GM19455 (cell line): ENCODE results near the gene HOXC9.

Source experiments
- ATAC-seq: cut with Tn5 transposase; IDR thresholded peaks from one replicate; pipeline ENCODE4 v1.9.1; 2021; ENCODE audit not compliant: unreplicated experiment

The HOXC9 gene

DNA sequence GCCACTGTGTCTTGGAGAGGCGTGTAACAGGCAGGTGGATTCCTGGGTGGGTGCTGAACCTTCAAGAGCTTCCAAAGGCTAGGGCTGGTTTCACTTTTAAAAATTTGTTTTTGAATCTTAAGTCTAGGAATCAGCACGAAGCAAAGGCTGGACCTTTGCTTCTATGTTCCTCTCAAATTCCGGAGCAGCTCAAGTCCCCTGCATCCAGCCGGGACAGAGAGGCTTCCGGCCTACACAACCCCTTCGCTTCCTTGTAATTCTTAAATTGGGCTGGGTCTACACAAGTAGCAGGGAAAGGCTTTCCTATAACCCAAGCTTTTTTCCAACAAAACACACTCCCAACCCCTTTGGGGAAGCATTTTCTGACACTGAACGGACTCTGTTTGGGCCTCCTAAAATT lies 37.0 kb upstream of the HOXC9 start:
- ATAC-seq, result no peak

DNA sequence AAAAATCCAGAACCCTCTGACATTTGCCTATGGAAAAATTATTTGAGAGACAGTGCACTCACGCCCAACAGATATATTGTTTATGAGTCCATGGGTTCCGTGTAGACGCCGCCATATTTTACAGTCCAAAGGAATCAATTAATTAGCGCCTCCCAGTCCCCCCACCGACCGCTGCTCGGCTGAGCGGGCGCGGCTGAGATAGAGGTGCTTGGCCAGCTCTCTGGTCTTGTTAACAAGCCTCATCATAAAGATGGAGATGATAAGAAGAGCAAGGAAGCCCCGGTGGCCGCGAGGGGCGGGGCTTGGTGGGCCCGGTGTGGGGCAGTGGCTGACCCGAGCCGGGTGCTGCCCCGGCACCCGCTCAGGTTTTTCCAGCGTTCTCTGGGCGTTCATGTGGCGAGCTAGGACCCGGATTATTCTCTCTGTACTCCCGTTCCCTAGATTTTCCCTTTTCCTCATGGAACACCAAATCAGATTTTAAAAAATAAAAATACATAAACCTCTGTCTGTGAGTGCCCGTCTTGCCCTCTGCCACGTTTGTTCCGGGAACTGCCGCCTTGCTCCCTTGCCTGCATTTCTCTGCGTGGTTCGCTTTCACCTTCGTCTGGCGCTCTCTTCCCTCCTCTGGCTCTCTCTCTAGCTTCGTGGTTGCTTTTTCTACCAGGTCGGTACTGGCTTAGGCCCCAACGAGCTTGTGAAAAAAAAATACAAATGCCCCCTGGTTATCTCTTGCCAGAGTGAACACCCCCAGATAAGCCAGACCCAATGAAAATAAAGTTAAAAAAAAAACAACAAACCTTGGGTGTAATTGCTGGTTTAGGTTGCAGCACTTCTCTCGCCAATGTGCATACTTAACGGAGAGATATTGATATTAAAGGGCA lies 36.3 kb upstream of the HOXC9 start:
- no peak for ATAC-seq

DNA sequence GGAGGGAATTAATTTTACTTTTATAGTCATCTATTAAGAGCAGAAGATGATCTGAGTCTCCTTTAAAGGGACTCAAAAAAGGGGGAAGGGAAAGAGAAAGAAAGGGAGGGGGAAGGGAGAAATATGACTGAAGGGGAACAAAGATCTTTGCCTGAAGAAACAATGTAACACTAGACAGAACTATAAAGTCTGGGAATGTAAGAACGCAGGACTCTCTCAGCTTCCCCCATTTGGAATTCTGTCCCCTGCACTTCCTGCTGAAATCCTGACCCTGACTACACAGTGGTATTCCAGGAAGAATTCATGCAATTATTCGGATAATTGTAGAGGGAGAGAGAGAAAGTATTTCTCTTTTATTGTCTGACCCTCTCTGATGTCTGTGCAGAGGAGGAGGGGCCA lies 35.6 kb upstream of the HOXC9 start:
- no peak for ATAC-seq

DNA sequence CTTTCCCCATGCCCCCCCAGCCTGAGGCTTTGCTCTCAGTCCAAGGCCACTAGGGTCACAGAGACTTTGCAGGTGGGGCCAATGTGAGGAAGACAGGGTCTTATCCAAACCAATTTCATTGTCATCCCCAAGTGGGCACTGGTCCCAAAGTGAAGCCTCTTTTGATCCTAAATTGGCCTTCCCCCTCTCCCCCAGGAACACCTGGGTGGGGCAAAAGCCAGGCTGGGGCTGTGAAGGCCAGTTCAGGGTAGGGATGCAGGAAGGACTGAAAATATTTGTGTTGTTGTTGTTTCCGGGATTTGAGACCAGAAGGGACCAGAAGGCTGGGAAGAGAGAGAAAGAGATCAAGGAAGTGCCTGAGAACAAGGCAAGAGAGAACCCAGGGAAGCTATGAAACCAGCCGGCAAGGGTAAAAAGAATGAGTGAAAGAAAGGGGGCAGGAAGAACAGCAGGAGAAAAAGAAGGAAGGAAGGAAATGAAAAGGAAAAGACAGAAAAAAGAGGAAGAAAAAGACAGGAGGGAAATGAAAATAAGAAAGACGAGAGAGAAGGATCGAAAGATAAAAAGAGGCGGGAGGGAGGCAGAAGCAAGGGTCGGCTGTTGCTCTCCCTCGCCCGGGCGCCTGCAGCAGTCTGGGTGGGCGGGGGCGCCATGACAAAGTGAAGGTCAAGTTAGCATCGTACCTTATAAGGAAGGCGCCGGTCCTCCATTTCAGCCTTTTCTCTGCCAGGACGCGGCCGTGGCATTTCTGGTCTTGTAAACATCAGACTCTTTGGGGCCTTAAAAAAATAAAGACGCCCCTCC lies 34.5 kb upstream of the HOXC9 start:
- no peak for ATAC-seq

DNA sequence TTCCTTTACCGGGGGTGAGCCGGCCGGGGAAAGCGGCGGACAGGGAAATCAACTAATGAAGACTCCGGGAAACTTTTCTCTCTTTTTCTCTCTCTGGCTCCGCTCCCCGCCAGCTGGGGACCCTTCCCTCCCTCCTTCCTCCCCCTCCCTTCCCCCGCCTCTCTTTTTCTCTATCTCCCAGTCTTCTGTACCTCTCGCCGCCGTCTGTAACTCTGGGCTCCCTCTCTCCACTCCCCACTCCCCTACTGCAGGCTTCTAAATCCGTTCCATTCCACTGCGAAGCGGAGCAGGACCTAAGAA lies 33.9 kb upstream of the HOXC9 start:
- no peak for ATAC-seq

DNA sequence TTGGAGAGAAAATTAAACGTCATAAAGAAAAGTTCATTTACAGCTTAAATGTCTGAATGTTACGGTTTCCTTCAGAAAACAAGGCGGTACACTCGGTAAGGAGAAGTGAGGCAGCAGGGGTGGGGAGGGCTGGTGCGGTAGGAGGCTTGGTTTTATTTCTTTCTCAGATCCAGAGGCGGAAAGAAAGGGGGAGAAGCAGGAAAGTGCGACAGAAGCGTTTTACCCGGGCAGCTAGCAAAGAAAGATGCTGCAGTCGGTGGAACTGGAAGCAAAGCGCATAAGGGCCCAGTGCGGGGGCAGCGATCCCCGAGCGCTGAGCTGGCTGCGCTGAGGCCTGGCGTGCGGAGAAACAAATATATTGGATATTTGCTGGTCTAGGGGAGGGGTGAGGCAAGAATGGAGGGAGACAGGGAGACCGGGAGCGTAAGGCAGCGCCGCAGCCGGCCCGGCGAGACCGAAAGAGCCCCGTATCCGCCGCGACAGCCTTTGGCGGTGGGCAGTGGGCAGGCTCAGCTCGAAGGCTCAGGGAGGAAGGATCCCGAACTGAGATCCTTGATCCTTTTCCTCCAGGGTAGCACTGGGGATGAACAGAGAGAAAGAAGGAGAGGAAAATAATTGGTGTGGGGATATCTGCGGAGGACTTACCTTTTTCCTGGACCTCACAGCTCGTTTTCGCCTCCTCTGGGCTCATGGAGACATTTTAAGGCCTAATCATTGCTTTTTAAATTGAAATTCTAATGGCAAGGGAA lies 33.4 kb upstream of the HOXC9 start:
- ATAC-seq, result no peak

DNA sequence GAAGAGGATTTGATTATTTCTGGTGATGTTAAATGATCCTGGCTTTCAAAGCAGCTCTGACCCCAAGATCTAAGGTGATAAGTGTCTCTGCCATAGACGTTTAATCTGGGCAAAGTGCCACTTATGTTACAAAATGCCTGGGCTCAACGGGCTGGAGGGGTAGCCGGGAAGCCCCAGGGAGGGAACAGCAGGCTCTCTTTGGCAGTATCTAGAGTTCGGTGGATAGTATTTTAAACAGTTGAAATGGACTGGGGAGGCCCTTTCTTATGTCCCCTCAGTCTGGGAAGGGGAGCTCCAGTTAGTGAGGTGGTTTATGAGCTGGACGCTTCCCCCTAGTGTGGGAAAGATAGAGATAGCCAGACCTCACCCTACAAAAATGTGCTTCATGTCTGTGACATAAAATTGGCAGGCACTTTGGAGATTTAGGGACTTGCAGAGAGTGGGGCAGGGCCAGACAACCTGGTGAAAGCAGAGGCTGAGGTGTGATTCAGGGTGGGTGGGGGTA lies 32.5 kb upstream of the HOXC9 start:
- ATAC-seq, result no peak

DNA sequence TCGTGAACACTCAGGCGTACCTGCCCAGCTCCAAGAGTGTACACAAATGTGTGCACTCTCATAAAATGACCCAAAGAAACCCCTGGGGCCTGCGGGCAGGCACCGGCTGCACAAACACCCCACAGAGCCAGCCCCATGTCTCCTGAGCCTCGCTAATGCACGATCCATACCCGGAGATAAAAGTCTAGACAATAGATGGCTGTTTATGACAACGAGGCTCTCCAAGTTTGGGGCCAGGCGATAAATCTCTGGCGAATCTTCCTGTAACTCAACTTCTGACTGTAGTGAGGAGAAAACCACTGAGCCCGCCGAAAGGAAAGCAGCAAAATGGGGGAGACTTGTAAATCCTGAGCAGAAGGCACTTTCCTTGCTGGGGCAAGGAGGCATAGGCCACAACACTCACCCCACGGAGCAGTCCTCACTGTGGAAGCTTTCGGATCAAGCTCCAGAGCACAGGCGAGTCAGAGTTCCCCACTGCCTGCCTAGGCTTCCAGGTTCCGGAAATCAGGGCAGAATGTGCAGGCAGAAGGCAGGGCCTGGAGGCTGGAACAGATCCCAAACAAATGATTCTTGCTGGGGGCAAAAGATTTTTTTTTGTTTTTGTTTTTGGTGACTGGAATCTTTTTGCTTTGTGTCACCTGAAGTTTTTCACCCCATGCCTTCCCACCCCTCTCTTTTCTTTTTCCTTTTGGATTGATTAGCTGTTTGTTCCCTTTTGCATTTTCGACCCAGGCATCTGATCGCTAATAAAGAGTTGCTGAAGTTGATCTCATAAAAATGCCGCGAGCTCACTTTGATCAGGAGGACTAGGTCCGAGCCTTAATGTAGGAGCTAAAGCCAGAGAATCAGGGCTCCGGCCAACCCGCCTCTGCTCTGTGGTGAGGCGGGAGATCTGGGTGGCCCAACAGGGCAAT lies 31.5 kb upstream of the HOXC9 start:
- no peak for ATAC-seq

DNA sequence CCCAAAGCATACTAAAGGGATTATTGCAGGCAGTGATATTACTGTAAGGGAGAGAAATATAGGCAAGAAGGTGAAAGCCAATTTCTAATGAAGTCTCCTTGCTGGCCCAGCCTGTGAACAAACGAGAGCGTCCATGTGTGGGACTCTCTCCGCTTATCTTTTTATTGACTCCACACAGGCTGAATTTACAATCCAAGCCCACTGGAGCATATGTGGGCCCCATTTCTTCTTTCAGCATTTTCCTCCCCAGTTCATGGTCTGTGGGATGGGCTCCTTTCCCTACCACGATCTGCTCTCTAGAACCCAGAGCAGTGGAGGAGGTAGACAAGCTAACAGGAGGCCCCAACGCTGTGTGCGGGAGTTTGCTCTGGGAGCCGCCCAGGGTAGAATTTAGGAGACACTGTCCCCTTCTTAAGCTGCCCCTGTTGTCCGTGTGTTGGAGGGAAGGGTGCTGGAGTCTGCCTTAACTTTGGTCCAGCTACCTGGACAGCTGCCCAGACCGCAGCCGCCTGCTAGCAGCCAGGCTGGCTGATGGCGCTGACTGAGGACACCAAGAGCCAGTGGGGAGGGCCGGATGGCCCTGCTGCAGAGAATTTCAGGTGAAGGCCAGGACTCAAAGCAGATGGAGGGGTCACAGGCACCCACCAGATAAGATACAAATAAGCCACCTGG lies 30.2 kb upstream of the HOXC9 start:
- no peak for ATAC-seq

DNA sequence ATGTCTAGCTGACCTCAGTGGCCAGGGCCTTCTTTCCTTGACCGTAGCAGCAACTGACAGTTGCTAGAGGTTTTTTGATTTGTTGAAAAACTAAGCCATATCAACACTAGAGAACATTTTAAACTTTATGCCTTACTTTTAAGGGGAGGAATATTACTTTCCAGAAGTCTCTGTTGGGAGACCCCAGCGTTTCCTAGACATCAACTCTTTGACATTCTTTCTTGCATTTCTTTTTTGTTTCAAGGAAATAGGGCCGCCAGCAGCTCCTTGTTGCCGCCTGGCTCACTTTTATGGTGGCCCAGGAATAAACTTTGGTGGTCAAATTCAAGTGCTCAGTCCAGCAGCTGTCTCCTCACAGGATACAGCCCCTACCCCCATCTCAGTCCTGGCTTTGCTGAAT lies 29.5 kb upstream of the HOXC9 start:
- ATAC-seq, result no peak

DNA sequence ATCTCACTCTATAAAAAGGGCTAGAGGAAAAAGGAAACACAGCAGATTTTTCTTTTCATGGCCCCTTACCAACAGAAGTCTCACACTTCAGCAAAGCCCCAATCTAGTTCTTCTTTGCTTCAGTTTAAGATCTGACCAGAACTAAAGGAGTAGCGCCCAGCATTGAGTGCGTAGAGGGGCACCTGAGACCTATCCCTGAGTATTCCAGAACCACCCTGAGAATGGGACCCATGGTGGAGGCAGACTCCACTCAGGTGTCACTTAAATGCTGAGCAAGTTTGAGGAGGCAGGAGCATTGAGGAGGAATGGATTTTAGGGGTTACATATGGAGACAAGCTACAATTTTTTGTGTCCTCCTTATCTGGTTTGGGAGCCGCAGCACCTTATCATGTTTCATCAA lies 28.8 kb upstream of the HOXC9 start:
- no peak for ATAC-seq

DNA sequence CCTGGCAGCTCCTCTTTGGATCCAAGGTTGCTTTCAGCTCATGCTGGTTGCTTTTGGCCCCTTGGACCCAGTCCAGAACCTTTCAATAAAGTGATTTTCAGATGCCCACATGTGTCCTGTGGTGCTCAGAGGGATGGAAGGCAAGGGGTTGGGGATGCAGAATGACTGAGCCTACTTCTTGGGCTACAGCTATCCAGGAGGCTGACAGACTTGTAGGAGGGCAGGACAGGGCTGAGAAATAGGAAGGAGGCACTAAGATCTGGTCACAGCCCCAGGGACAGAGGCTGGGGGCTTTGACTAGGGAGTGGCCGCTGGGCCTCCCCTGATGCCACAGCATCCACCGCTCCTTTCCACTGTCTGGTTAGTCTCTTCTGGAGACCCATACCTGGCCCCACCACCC lies 28.3 kb upstream of the HOXC9 start:
- ATAC-seq, result no peak

DNA sequence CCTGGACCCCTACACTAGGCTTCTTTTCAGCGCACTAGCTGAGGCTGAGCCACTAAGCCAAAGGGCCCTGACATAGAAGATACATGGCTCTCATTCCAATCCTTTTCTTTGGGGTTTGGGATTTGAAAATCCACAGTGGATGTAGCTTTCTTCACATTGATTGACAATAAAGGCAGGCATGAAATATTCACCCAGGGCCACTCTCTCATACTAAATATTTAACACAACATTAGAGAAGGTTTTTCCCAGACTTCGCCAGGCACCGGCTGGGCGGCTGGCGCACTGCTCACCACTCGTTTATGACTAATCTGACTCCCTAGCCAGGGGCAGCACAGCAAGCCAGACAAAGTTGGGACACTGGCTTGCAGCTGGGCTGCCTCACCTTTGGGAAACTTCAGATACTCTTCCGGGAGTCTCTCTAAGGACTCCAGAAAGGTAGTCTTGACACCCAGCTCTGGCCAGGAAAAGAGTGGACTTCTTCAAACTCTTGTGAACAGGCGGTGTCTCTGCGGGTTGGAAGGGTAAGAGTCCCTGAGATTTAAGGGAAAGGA lies 27.7 kb upstream of the HOXC9 start:
- ATAC-seq, result no peak

DNA sequence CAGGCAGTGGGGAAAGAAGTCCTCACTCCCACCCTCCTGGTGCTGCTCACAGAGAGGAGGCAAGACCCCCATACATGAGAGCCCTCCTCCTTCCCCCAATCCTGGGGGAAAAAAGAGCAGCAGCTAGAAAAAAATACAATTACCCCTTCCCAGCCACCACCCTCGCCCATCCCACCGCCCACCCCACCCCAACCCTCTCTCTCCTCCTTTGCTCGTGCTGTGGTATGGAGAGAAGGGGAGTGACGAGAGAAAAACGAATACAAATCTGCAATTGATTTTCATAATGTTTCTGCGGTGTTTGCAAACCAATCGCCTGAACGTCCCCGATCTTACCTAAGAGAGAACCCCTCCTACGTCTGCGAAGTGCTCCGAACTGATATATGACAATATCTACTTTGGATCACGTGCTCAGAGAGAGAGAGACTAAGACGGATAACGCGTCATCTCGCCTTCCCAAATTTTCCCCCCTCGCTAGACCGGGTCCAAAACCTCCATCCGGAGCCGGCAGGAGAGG lies 27.2 kb upstream of the HOXC9 start, which contains the start of gene HOXC11:
TSS of gene HOXC11 (plus strand) at position 405 of the 514 bp plus-strand sequence. CDS start 116 bp downstream, outside the sequence.
- no peak for ATAC-seq

DNA sequence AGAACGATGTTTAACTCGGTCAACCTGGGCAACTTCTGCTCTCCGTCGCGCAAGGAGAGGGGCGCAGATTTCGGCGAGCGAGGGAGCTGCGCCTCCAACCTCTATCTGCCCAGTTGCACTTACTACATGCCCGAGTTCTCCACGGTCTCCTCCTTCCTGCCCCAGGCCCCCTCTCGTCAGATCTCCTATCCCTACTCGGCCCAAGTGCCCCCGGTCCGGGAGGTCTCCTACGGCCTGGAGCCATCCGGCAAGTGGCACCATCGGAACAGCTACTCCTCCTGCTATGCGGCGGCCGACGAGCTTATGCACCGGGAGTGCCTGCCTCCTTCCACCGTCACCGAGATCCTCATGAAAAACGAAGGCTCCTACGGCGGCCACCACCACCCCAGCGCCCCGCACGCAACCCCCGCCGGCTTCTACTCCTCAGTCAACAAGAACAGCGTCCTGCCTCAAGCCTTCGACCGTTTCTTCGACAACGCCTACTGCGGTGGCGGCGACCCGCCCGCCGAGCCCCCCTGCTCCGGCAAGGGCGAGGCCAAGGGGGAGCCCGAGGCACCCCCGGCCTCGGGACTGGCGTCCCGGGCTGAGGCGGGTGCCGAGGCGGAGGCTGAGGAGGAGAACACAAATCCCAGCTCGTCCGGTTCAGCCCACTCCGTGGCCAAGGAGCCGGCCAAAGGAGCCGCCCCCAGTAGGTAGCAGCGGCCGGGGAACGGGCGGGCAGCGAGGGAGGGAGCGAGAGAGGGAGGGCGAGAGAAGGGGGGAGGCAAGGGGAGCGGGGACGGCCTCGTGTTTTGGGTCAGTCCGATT lies 26.5 kb upstream of the HOXC9 start:
- ATAC-seq, result no peak

DNA sequence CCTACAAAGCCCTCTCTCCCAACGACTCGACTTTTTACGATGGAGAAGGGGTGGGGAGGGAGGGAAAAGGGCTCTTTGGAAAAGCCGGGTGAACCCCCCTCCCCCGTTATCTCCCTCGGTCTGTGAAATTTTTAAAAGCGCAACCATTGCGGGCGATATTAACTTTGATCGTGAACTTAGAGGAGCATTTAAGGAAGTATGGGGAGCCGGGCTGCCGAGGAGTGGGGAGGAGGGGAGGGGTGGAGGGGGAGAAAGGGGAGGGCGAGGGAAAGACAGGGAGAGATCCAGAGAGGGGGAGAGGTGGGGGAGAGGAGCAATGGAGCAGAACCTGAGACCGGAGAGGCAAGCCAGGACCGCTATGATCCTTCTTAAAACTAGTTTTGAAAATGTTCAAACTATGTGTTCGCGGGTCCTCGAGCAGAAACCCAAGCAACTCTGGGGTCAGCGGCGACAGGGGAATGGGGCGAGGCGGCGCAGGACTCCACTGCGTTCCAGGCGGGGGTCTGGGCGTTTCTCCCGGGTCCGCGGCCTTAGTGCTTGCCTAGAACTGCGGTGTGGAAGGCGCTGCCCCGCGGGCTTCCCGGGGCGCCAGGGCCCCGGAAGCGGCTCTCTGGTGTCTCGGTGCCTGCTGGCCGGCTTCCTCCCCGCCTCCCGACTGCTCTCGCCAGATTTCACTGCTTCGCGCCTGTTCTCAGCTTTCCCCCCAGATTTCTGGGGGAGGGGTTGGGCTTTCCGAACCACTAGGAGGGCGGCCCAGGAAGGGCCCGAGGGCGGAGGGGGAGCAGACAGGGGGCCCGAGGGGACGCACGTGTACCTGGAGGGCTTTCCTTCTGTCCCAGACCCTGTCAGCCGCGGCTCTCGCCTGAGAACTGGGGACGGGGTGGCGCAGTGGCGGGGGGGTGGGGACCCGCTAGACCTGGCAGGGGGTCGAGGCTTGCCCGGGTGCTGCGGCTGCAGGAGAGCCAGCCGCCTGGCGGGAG lies 25.6 kb upstream of the HOXC9 start, which contains the start of gene HOTAIR:
TSS of gene HOTAIR (minus strand) at position 871 of the 980 bp plus-strand sequence.
- ATAC-seq, result no peak

DNA sequence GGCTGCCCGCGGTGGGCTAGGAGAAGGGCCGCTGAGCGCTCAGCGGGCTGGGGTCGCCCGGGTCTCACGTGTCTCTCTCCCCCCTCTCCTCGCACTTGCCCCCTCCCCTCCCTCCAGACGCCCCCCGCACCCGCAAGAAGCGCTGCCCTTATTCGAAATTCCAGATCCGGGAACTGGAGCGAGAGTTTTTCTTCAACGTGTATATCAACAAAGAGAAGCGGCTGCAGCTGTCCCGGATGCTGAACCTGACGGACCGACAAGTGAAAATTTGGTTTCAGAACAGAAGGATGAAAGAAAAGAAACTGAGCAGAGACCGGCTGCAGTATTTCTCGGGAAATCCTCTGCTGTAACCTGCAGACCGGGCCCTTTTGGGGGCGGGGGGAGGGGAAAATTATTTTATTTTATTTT lies 24.9 kb upstream of the HOXC9 start:
- no peak for ATAC-seq
